Trophoblast cell (in vitro differentiated cells and primary cell): ENCODE data around the gene NCOR2.

ENCODE experiments used
- DNase-seq, 2 donors: peaks; one replicate each; pipeline ENCODE4 v3.0.0-alpha.2; 2016
- H2AFZ ChIP-seq: 2 replicates; pipeline ENCODE4 v1.6.1; 2013; ENCODE audit warnings: low read length, moderate library complexity, mild to moderate bottlenecking; ENCODE audit not compliant: insufficient read depth, poor library complexity
- H2AK5ac ChIP-seq: 2 replicates; pipeline ENCODE4 v1.6.1; 2013; ENCODE audit warnings: mild to moderate bottlenecking, low read length
- H2BK120ac ChIP-seq: 2 replicates; pipeline ENCODE4 v1.6.1; 2013; ENCODE audit warnings: low read length, mild to moderate bottlenecking, moderate library complexity; ENCODE audit not compliant: insufficient read depth, poor library complexity
- H2BK12ac ChIP-seq: 2 replicates; pipeline ENCODE4 v1.6.1; 2013; ENCODE audit warnings: mild to moderate bottlenecking, low read length, moderate library complexity
- H2BK5ac ChIP-seq: 2 replicates; pipeline ENCODE4 v1.6.1; 2013; ENCODE audit warnings: low read length, low read depth, moderate library complexity, mild to moderate bottlenecking; ENCODE audit not compliant: poor library complexity
- H3K14ac ChIP-seq: 2 replicates; pipeline ENCODE4 v1.6.1; 2013; ENCODE audit warnings: mild to moderate bottlenecking, low read length
- H3K18ac ChIP-seq: 2 replicates; pipeline ENCODE4 v1.6.1; 2013; ENCODE audit warnings: mild to moderate bottlenecking, low read length
- H3K23ac ChIP-seq: 2 replicates; pipeline ENCODE4 v1.6.1; 2013; ENCODE audit warnings: low read length
- H3K27ac ChIP-seq: 2 replicates; pipeline ENCODE4 v1.5.1; 2013; ENCODE audit warnings: low read depth, mild to moderate bottlenecking, inconsistent platforms, low read length, moderate library complexity
- H3K27me3 ChIP-seq: 2 replicates; pipeline ENCODE4 v1.6.1; 2013; ENCODE audit warnings: inconsistent platforms, mild to moderate bottlenecking, low read length, moderate library complexity; ENCODE audit not compliant: insufficient read depth
- H3K36me3 ChIP-seq, 2 experiments: 1 replicate in 1 of 2; 2 replicates in 1 of 2; pipeline ENCODE4 v1.6.1; 2013; ENCODE audit warnings: low read length in 2 of 2, mild to moderate bottlenecking in 2 of 2, moderate library complexity in 1 of 2; ENCODE audit not compliant: insufficient read depth in 2 of 2, control insufficient read depth in 1 of 2
- H3K4ac ChIP-seq: 2 replicates; pipeline ENCODE4 v1.6.1; 2013; ENCODE audit warnings: low read depth, mild to moderate bottlenecking, low read length, moderate library complexity
- H3K4me1 ChIP-seq, 2 experiments: 1 replicate in 1 of 2; 2 replicates in 1 of 2; pipeline ENCODE4 v1.6.1; 2013; ENCODE audit warnings: low read length in 2 of 2, mild to moderate bottlenecking in 2 of 2, moderate library complexity in 1 of 2; ENCODE audit not compliant: insufficient read depth in 2 of 2, control insufficient read depth in 1 of 2
- H3K4me2 ChIP-seq: 2 replicates; pipeline ENCODE4 v1.6.1; 2013; ENCODE audit warnings: inconsistent platforms, mild to moderate bottlenecking, low read length, moderate library complexity
- H3K4me3 ChIP-seq: 2 replicates; pipeline ENCODE4 v1.5.1; 2013; ENCODE audit warnings: mild to moderate bottlenecking, low read depth, low read length, inconsistent platforms
- H3K79me1 ChIP-seq: one replicate; pipeline ENCODE4 v1.6.1; 2013; ENCODE audit warnings: low read length
- H3K79me2 ChIP-seq: 2 replicates; pipeline ENCODE4 v1.6.1; 2013; ENCODE audit warnings: low read length, mild to moderate bottlenecking; ENCODE audit not compliant: control insufficient read depth, insufficient read depth, poor library complexity
- H3K9ac ChIP-seq: 2 replicates; pipeline ENCODE4 v1.6.1; 2013; ENCODE audit warnings: mild to moderate bottlenecking, low read length
- H3K9me3 ChIP-seq: 2 replicates; pipeline ENCODE4 v1.6.1; 2013; ENCODE audit warnings: low read depth, mild to moderate bottlenecking, control low read depth, inconsistent platforms, low read length; ENCODE audit not compliant: insufficient read depth
- H4K12ac ChIP-seq: 2 replicates; pipeline ENCODE4 v1.6.1; 2013; ENCODE audit warnings: low read depth, mild to moderate bottlenecking, low read length, moderate library complexity
- H4K8ac ChIP-seq: 2 replicates; pipeline ENCODE4 v1.6.1; 2013; ENCODE audit warnings: low read depth, mild to moderate bottlenecking, low read length, moderate library complexity
- H4K91ac ChIP-seq: one replicate; pipeline ENCODE4 v1.6.1; 2013; ENCODE audit warnings: low read depth, mild to moderate bottlenecking, low read length, moderate library complexity
- WGBS: extraction: QIAGEN DNeasy Blood & Tissue Kit; methylation state at CpG from one replicate; pipeline ENCODE4 v1.1.7; 2013; ENCODE audit warnings: missing lambda C conversion rate; ENCODE audit not compliant: insufficient read length, insufficient coverage; ENCODE audit errors: extremely low coverage; 5-methylcytosine and 5-hydroxymethylcytosine counted together

The NCOR2 gene

DNA sequence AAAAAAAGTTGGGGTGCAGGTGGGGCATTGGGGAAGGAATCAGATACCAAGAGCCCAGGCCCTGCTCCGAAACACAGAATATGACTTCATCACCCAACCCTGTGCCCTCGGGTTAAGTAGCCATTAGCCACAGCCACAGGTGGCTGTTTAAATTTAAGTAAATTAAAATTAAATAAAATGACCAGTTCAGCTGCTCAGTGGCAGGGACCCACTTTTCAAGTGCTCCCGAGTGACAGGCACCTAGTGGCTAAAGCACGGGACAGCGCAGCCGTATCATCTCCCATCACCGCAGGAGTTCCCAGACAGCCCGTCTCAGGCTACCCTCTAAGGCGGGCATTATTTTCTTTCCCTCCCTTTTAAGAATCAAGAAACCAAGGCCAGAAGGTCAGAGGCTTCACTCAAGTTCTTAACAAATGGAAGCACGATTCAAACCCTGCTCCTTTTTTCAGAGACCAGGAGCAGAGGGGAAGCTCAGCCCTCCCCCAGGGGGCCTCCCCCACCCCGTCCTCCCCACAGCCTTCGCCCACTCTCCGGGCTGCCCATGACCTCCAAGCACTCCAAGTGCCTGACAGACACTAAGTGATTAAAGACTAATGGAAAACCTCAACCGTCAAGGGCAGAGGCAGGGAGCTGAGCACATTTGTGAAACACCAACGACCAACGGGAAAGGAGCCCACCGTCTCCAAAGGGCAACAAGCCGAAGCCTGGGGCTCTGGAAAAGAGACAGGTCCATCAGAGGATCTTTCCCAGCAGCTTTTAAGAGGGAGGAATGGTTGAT is 5.2 kb downstream of the NCOR2 start:
- Histone ChIP-seq H3K9ac (no peak overlapping the region), H3K4me1 (peaks cover 19 to 27% of the 10 kb centered on the region in 2 experiments), H2BK12ac (no peak overlapping the region), H3K14ac (no peak overlapping the region), H2AFZ (no peak overlapping the region), H3K9me3 (no peaks in the 10 kb centered on the region), H2BK120ac (no peak overlapping the region), H3K79me1 (peaks cover 13% of the 10 kb centered on the region), H3K4ac (peak overlapping the region; percentile 86), H4K91ac (no peak overlapping the region), H4K12ac (no peak overlapping the region), H3K79me2 (peaks cover 66% of the 10 kb centered on the region), H3K4me2 (no peak overlapping the region), H3K4me3 (no peak overlapping the region), H3K27me3 (no peaks in the 10 kb centered on the region), H2BK5ac (no peak overlapping the region), H3K27ac (no peak overlapping the region), H2AK5ac (no peak overlapping the region), H4K8ac (no peak overlapping the region), H3K23ac (no peak overlapping the region), H3K36me3 (peaks cover 6 to 11% of the 10 kb centered on the region in 2 experiments), H3K18ac (no peak overlapping the region)
- no peak for DNase-seq
- no CpG with 5 or more reads among the region's 18 CpGs for WGBS

DNA sequence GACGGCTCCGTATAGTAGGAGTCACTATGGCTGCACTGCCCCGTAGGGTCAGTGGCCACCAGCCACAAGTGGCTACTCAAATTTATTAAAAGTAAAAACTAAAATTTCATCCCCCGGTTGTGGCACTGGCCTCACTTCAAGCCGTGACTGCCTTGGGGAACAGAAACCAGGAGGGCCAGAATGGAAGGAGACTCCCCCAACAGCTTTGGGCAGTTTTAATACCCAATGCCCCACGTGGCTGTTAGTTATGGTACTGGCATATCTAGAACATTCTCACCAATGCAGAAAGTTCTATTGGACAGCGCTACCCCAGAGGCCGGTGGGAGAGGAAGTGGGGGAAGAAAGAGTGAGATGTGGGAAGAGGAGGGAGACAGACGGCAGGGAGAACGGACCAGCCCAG is 6.2 kb downstream of the NCOR2 start:
- H3K18ac ChIP-seq: peak overlapping the region; percentile 81
- H2AFZ ChIP-seq: no peak overlapping the region
- H3K36me3 ChIP-seq: peaks cover 9 to 14% of the 10 kb centered on the region in 2 experiments
- no peak overlapping the region for H2BK12ac ChIP-seq
- no peaks in the 10 kb centered on the region for H3K9me3 ChIP-seq
- H3K79me1 ChIP-seq: peaks cover 4% of the 10 kb centered on the region
- no peak overlapping the region for H3K27ac ChIP-seq
- no peak overlapping the region for H2AK5ac ChIP-seq
- H3K4me3 ChIP-seq: no peak overlapping the region
- H4K12ac ChIP-seq: no peak overlapping the region
- no peak overlapping the region for H3K23ac ChIP-seq
- WGBS: no CpG with 5 or more reads among the region's 10 CpGs
- no peak overlapping the region for H3K14ac ChIP-seq
- H3K79me2 ChIP-seq: peaks cover 60% of the 10 kb centered on the region
- peak overlapping the region; percentile 71 for H3K4ac ChIP-seq
- no peak overlapping the region for H3K9ac ChIP-seq
- no peaks in the 10 kb centered on the region for H3K27me3 ChIP-seq
- peaks cover 19 to 27% of the 10 kb centered on the region in 2 experiments for H3K4me1 ChIP-seq
- H2BK120ac ChIP-seq: no peak overlapping the region
- H2BK5ac ChIP-seq: no peak overlapping the region
- H4K8ac ChIP-seq: no peak overlapping the region
- no peak for DNase-seq
- no peak overlapping the region for H4K91ac ChIP-seq
- no peak overlapping the region for H3K4me2 ChIP-seq

DNA sequence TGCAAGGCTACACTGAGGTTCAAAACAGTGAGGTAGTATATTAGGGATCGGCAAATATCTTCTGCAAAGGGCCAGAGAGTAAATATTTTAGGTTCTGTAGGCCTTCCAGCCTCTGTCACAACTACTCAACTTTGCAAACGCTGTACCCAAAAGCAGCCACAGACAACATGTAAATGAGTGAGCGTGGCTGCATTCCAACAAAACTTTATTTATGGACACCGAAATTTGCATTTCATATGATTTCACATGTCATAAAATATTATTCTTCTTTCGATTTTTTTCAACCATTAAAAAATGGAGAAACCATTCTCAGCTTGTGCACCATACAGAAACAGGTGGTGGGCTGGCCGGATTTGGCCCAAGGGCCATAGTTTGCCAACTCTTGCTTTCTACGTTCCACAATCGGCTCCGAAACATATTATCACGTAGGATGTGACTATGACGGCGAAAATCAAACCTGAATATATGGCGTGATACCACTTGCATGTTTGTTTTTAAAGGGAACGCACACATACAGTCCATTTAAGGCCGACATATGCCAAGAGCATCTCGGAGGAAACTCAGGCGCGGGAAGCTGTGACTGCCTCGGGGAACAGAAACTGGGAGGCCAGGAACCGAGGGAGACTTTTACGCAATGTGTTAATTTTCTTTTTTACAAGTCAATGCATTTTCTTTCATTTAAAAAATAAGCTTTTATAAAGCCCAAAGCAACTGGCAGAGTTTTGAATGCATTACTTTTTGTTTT is 7.1 kb downstream of the NCOR2 start:
- Histone ChIP-seq H3K9ac (no peak overlapping the region), H3K23ac (no peak overlapping the region), H3K36me3 (peaks cover 9 to 14% of the 10 kb centered on the region in 2 experiments), H2AK5ac (no peak overlapping the region), H3K18ac (no peak overlapping the region), H4K12ac (no peak overlapping the region), H3K4me3 (no peak overlapping the region), H3K27ac (no peak overlapping the region), H3K79me2 (peaks cover 62% of the 10 kb centered on the region), H3K27me3 (no peaks in the 10 kb centered on the region), H3K14ac (no peak overlapping the region), H2AFZ (no peak overlapping the region), H3K4me2 (no peak overlapping the region), H4K8ac (no peak overlapping the region), H4K91ac (no peak overlapping the region), H2BK120ac (no peak overlapping the region), H3K4ac (peak overlapping the region; percentile 72), H2BK12ac (no peak overlapping the region), H3K79me1 (peaks cover 2% of the 10 kb centered on the region), H3K9me3 (no peaks in the 10 kb centered on the region), H2BK5ac (no peak overlapping the region), H3K4me1 (peaks cover 16 to 22% of the 10 kb centered on the region in 2 experiments)
- WGBS: no CpG with 5 or more reads among the region's 21 CpGs
- no peak for DNase-seq

DNA sequence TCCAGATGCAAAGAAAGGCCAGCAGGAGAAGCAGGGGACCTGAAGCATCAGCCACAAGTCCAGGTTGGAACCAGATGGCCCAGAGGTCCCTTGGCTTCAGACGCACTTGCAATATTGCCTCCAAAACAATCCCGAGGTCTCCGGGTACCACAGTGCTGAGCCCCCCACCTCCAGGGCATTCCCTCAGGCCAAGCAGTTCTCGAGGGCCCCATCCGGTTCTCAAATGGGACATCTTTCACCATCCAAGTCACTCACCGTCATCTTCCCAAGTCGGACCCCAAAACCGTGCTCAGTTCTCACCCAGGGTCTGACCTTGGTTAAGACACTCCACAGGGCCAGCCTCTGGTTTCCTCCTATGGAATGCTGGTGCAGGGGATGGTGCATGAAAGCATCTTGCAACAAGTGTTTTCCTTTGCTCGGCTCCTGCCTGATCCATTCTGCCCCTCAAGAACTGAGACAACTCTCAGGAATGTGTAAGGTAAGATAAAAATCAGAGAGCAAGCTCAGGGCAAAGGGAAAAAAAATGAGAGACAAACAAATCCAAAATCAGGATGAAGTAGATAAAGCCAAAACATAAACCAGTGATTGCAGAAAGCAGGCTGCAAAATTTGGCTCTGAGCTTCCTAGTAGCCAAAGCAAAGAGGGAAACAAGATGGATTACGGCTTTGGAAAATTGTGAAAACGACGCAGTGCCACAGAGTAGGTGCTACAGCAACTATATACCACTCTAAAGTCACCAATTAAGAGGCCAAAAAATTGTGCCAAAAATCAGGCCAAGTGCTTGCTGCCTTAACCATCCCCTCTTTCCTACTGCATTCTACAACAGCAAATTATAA is 8.0 kb downstream of the NCOR2 start:
- no peaks in the 10 kb centered on the region for H3K79me1 ChIP-seq
- H3K27ac ChIP-seq: no peak overlapping the region
- WGBS: no CpG with 5 or more reads among the region's 12 CpGs
- H3K4me2 ChIP-seq: no peak overlapping the region
- no peak overlapping the region for H3K14ac ChIP-seq
- peaks cover 10 to 19% of the 10 kb centered on the region in 2 experiments for H3K4me1 ChIP-seq
- peak overlapping the region; percentile 21 for H3K18ac ChIP-seq
- H4K12ac ChIP-seq: no peak overlapping the region
- H4K8ac ChIP-seq: no peak overlapping the region
- no peak overlapping the region for H3K9ac ChIP-seq
- H2BK5ac ChIP-seq: no peak overlapping the region
- H2BK120ac ChIP-seq: no peak overlapping the region
- H3K4ac ChIP-seq: peak overlapping the region; percentile 94
- H3K27me3 ChIP-seq: no peaks in the 10 kb centered on the region
- no peak overlapping the region for H4K91ac ChIP-seq
- no peak overlapping the region for H2BK12ac ChIP-seq
- no peaks in the 10 kb centered on the region for H3K9me3 ChIP-seq
- H3K4me3 ChIP-seq: no peak overlapping the region
- H3K23ac ChIP-seq: no peak overlapping the region
- peak in 1 of 2 donors; percentile 45 for DNase-seq
- H2AFZ ChIP-seq: no peak overlapping the region
- H3K36me3 ChIP-seq: peaks cover 9 to 14% of the 10 kb centered on the region in 2 experiments
- no peak overlapping the region for H2AK5ac ChIP-seq
- H3K79me2 ChIP-seq: peaks cover 62% of the 10 kb centered on the region
